ENCODE results near the gene RSPH9. TPM values are rescaled to one million over a fixed set of nuclear protein-coding genes. Genes with fewer than 3 reads are reported as not detected.
A peak's percentile ranks its signal among the peaks of the same experiment; 100 is the strongest.

The RSPH9 gene
- total RNA-seq (under 1 TPM; 0.23 to 0.75 TPM), polyA plus RNA-seq (under 1 TPM; 0.13 to 0.54 TPM)
- long read RNA-seq, donor 1: 0 reads
- long read RNA-seq, donor 2, partial matches to known transcripts: 0 of 2 reads
- long read RNA-seq, donor 2, other reads (novel, unspliced or antisense): 2 of 2 reads

GRCh38 chr6:43644940-43645612 is at the start of gene RSPH9:
Gene RSPH9 (plus strand): TSS chr6:43645036. CDS start chr6:43645099, 63 bp downstream.
- 3 to 4% methylated on average over 52 of the region's 52 CpGs for WGBS, 2 donors
- Histone ChIP-seq H3K9me3 (ENCODE audit: control insufficient read depth, low read length) (no peaks in the 10 kb centered on the region), H3K4me3 (ENCODE audit: low read length in 2 of 2) (peak within 1 kb of the TSS in 1 of 2 donors; percentile 18), H3K27ac (ENCODE audit: low read depth in 1 of 2, low read length in 2 of 2) (no peak within 1 kb of the TSS), H3K4me1 (ENCODE audit: control insufficient read depth in 1 of 2, insufficient read depth in 2 of 2, low read length in 2 of 2) (no peaks in the 10 kb centered on the region), H3K27me3 (ENCODE audit: control insufficient read depth in 1 of 2, insufficient read depth in 2 of 2, low read length in 1 of 2) (no peaks in the 10 kb centered on the region), H3K36me3 (ENCODE audit: control insufficient read depth in 1 of 2, insufficient read depth in 2 of 2, low read length in 1 of 2) (peaks cover 0 to 4% of the 10 kb centered on the region in 2 donors)
- intact Hi-C loops (cut with DNase I): no loop called here
- DNase-seq: peak; percentile 80 to 89
- ATAC-seq (ENCODE audit: low FRiP score): peak; percentile 83

GRCh38 chr6:43600595-43600994 is 44.2 kb upstream of the RSPH9 start:
- 96 to 100% methylated on average over 2 of the region's 2 CpGs for WGBS, 2 donors
- intact Hi-C loops (cut with DNase I): no loop called here
- Histone ChIP-seq H3K27me3 (ENCODE audit: control insufficient read depth in 1 of 2, insufficient read depth in 2 of 2, low read length in 1 of 2) (no peaks in the 10 kb centered on the region), H3K9me3 (ENCODE audit: control insufficient read depth, low read length) (no peaks in the 10 kb centered on the region), H3K4me1 (ENCODE audit: control insufficient read depth in 1 of 2, insufficient read depth in 2 of 2, low read length in 2 of 2) (no peaks in the 10 kb centered on the region), H3K27ac (ENCODE audit: low read depth in 1 of 2, low read length in 2 of 2) (no peak overlapping the region), H3K4me3 (ENCODE audit: low read length in 2 of 2) (no peak overlapping the region), H3K36me3 (ENCODE audit: control insufficient read depth in 1 of 2, insufficient read depth in 2 of 2, low read length in 1 of 2) (peaks cover 0 to 3% of the 10 kb centered on the region in 2 donors)
- DNase-seq (no peak), ATAC-seq (ENCODE audit: low FRiP score) (no peak)

- Histone ChIP-seq H3K27me3 (ENCODE audit: control insufficient read depth in 1 of 2, insufficient read depth in 2 of 2, low read length in 1 of 2) (no peaks in the 10 kb centered on the region), H3K9me3 (ENCODE audit: control insufficient read depth, low read length) (no peaks in the 10 kb centered on the region), H3K27ac (ENCODE audit: low read depth in 1 of 2, low read length in 2 of 2) (no peak overlapping the region), H3K36me3 (ENCODE audit: control insufficient read depth in 1 of 2, insufficient read depth in 2 of 2, low read length in 1 of 2) (peaks cover 0 to 3% of the 10 kb centered on the region in 2 donors), H3K4me1 (ENCODE audit: control insufficient read depth in 1 of 2, insufficient read depth in 2 of 2, low read length in 2 of 2) (no peaks in the 10 kb centered on the region), H3K4me3 (ENCODE audit: low read length in 2 of 2) (no peak overlapping the region)
- intact Hi-C loops (cut with DNase I): no loop called here
- ATAC-seq (ENCODE audit: low FRiP score) (no peak), DNase-seq (no peak)
- WGBS, 2 donors: 91 to 93% methylated on average over 2 of the region's 2 CpGs
Observed at GRCh38 chr6:43604174-43604573, 40.7 kb upstream of the RSPH9 start.

- no peaks in the 10 kb centered on the region for H3K27me3 ChIP-seq (ENCODE audit: control insufficient read depth in 1 of 2, insufficient read depth in 2 of 2, low read length in 1 of 2)
- DNase-seq (no peak), ATAC-seq (ENCODE audit: low FRiP score) (no peak)
- no peak overlapping the region for H3K27ac ChIP-seq (ENCODE audit: low read depth in 1 of 2, low read length in 2 of 2)
- H3K4me1 ChIP-seq (ENCODE audit: control insufficient read depth in 1 of 2, insufficient read depth in 2 of 2, low read length in 2 of 2): no peaks in the 10 kb centered on the region
- H3K4me3 ChIP-seq (ENCODE audit: low read length in 2 of 2): no peak overlapping the region
- peaks cover 0 to 3% of the 10 kb centered on the region in 2 donors for H3K36me3 ChIP-seq (ENCODE audit: control insufficient read depth in 1 of 2, insufficient read depth in 2 of 2, low read length in 1 of 2)
- WGBS, 2 donors: 85 to 91% methylated on average over 2 of the region's 2 CpGs
- H3K9me3 ChIP-seq (ENCODE audit: control insufficient read depth, low read length): no peaks in the 10 kb centered on the region
- intact Hi-C loops (cut with DNase I): loop anchor here in 1 of 2 donors (5.0 kb wide), 1 partner anchor 476 kb away; no protein-coding TSS in a partner anchor
Observed at GRCh38 chr6:43606019-43606418, 38.8 kb upstream of the RSPH9 start.

- Histone ChIP-seq H3K4me1 (ENCODE audit: control insufficient read depth in 1 of 2, insufficient read depth in 2 of 2, low read length in 2 of 2) (no peaks in the 10 kb centered on the region), H3K27me3 (ENCODE audit: control insufficient read depth in 1 of 2, insufficient read depth in 2 of 2, low read length in 1 of 2) (no peaks in the 10 kb centered on the region), H3K27ac (ENCODE audit: low read depth in 1 of 2, low read length in 2 of 2) (no peak overlapping the region), H3K9me3 (ENCODE audit: control insufficient read depth, low read length) (no peaks in the 10 kb centered on the region), H3K4me3 (ENCODE audit: low read length in 2 of 2) (no peak overlapping the region), H3K36me3 (ENCODE audit: control insufficient read depth in 1 of 2, insufficient read depth in 2 of 2, low read length in 1 of 2) (peaks cover 0 to 2% of the 10 kb centered on the region in 2 donors)
- 2% methylated on average over 5 of the region's 5 CpGs for WGBS, 2 donors
- intact Hi-C loops (cut with DNase I): loop anchor here in 1 of 2 donors (5.0 kb wide), 1 partner anchor 474 kb away; no protein-coding TSS in a partner anchor
- DNase-seq (peak in 1 of 2 donors; percentile 68), ATAC-seq (ENCODE audit: low FRiP score) (peak; percentile 62)
Observed at GRCh38 chr6:43608310-43608763, 36.5 kb upstream of the RSPH9 start.

- WGBS, 2 donors: 69 to 71% methylated on average over 1 of the region's 1 CpG
- Histone ChIP-seq H3K27me3 (ENCODE audit: control insufficient read depth in 1 of 2, insufficient read depth in 2 of 2, low read length in 1 of 2) (no peaks in the 10 kb centered on the region), H3K36me3 (ENCODE audit: control insufficient read depth in 1 of 2, insufficient read depth in 2 of 2, low read length in 1 of 2) (peaks cover 0 to 3% of the 10 kb centered on the region in 2 donors), H3K9me3 (ENCODE audit: control insufficient read depth, low read length) (no peaks in the 10 kb centered on the region), H3K27ac (ENCODE audit: low read depth in 1 of 2, low read length in 2 of 2) (no peak overlapping the region), H3K4me1 (ENCODE audit: control insufficient read depth in 1 of 2, insufficient read depth in 2 of 2, low read length in 2 of 2) (no peaks in the 10 kb centered on the region), H3K4me3 (ENCODE audit: low read length in 2 of 2) (no peak overlapping the region)
- intact Hi-C loops (cut with DNase I): loop anchor here in 1 of 2 donors (5.0 kb wide), 1 partner anchor 473 kb away; no protein-coding TSS in a partner anchor
- DNase-seq: no peak
- no peak for ATAC-seq (ENCODE audit: low FRiP score)
Observed at GRCh38 chr6:43608807-43609206, 36.0 kb upstream of the RSPH9 start.

- Histone ChIP-seq H3K9me3 (ENCODE audit: control insufficient read depth, low read length) (no peaks in the 10 kb centered on the region), H3K36me3 (ENCODE audit: control insufficient read depth in 1 of 2, insufficient read depth in 2 of 2, low read length in 1 of 2) (peaks cover 0 to 3% of the 10 kb centered on the region in 2 donors), H3K27ac (ENCODE audit: low read depth in 1 of 2, low read length in 2 of 2) (no peak overlapping the region), H3K4me3 (ENCODE audit: low read length in 2 of 2) (no peak overlapping the region), H3K4me1 (ENCODE audit: control insufficient read depth in 1 of 2, insufficient read depth in 2 of 2, low read length in 2 of 2) (no peaks in the 10 kb centered on the region), H3K27me3 (ENCODE audit: control insufficient read depth in 1 of 2, insufficient read depth in 2 of 2, low read length in 1 of 2) (no peaks in the 10 kb centered on the region)
- DNase-seq (no peak), ATAC-seq (ENCODE audit: low FRiP score) (no peak)
- intact Hi-C loops (cut with DNase I): loop anchor here in 1 of 2 donors (5.0 kb wide), 1 partner anchor 473 kb away; no protein-coding TSS in a partner anchor
- WGBS, 2 donors: 90 to 95% methylated on average over 1 of the region's 1 CpG
Observed at GRCh38 chr6:43609402-43609801, 35.4 kb upstream of the RSPH9 start.

GRCh38 chr6:43610431-43610830 is 34.4 kb upstream of the RSPH9 start:
- DNase-seq (no peak), ATAC-seq (ENCODE audit: low FRiP score) (no peak)
- Histone ChIP-seq H3K9me3 (ENCODE audit: control insufficient read depth, low read length) (no peaks in the 10 kb centered on the region), H3K27me3 (ENCODE audit: control insufficient read depth in 1 of 2, insufficient read depth in 2 of 2, low read length in 1 of 2) (no peaks in the 10 kb centered on the region), H3K4me3 (ENCODE audit: low read length in 2 of 2) (no peak overlapping the region), H3K27ac (ENCODE audit: low read depth in 1 of 2, low read length in 2 of 2) (no peak overlapping the region), H3K4me1 (ENCODE audit: control insufficient read depth in 1 of 2, insufficient read depth in 2 of 2, low read length in 2 of 2) (no peaks in the 10 kb centered on the region), H3K36me3 (ENCODE audit: control insufficient read depth in 1 of 2, insufficient read depth in 2 of 2, low read length in 1 of 2) (peaks cover 0 to 2% of the 10 kb centered on the region in 2 donors)
- intact Hi-C loops (cut with DNase I): no loop called here
- 96% methylated on average over 5 of the region's 5 CpGs for WGBS, 2 donors
